GM21367 (cell line): ENCODE measurements around the gene ADAMTS16.

Experiments used
- ATAC-seq: cut with Tn5 transposase; IDR thresholded peaks from one replicate; pipeline ENCODE4 v1.9.1; 2021; ENCODE audit not compliant: unreplicated experiment

The ADAMTS16 gene

GRCh38 chr5:5276951-5277517 is 136.9 kb downstream of the ADAMTS16 start:
- no peak for ATAC-seq

GRCh38 chr5:5278201-5278814 is 138.2 kb downstream of the ADAMTS16 start:
- no peak for ATAC-seq

- no peak for ATAC-seq
Measured at GRCh38 chr5:5278815-5279381, 138.8 kb downstream of the ADAMTS16 start.

- no peak for ATAC-seq
Measured at GRCh38 chr5:5285906-5286305, 145.8 kb downstream of the ADAMTS16 start.

GRCh38 chr5:5287419-5287818 is 147.3 kb downstream of the ADAMTS16 start:
- ATAC-seq, result no peak

GRCh38 chr5:5288201-5288600 is 148.1 kb downstream of the ADAMTS16 start:
- no peak for ATAC-seq

- ATAC-seq, result no peak
Measured at GRCh38 chr5:5289537-5289936, 149.4 kb downstream of the ADAMTS16 start.

- no peak for ATAC-seq
Measured at GRCh38 chr5:5290674-5291334, 150.7 kb downstream of the ADAMTS16 start.

- no peak for ATAC-seq
Measured at GRCh38 chr5:5291357-5291756, 151.2 kb downstream of the ADAMTS16 start.

GRCh38 chr5:5293029-5293428 is 152.9 kb downstream of the ADAMTS16 start:
- ATAC-seq, result no peak

GRCh38 chr5:5294429-5294828 is 154.3 kb downstream of the ADAMTS16 start:
- ATAC-seq, result no peak

- no peak for ATAC-seq
Measured at GRCh38 chr5:5295351-5295750, 155.2 kb downstream of the ADAMTS16 start.

- no peak for ATAC-seq
Measured at GRCh38 chr5:5296051-5296450, 155.9 kb downstream of the ADAMTS16 start.

- ATAC-seq, result no peak
Measured at GRCh38 chr5:5297432-5298067, 157.4 kb downstream of the ADAMTS16 start.

- ATAC-seq, result no peak
Measured at GRCh38 chr5:5298068-5298633, 158.0 kb downstream of the ADAMTS16 start.

GRCh38 chr5:5298841-5299541 is 158.9 kb downstream of the ADAMTS16 start:
- ATAC-seq, result no peak

- no peak for ATAC-seq
Measured at GRCh38 chr5:5301176-5301575, 161.0 kb downstream of the ADAMTS16 start.

GRCh38 chr5:5302201-5302600 is 162.1 kb downstream of the ADAMTS16 start:
- no peak for ATAC-seq

GRCh38 chr5:5303242-5303641 is 163.1 kb downstream of the ADAMTS16 start:
- ATAC-seq, result no peak

GRCh38 chr5:5304361-5305020 is 164.4 kb downstream of the ADAMTS16 start:
- ATAC-seq, result no peak
